GM13976 (cell line): ENCODE measurements around the gene POLDIP2.
"Not testable (repeated sequence)": the region's sequence is repeated elsewhere in the genome, so short reads cannot be mapped to it uniquely, and the experiment has no call there.

Experiments used
- DNase-seq: peaks from one replicate; pipeline ENCODE4 v3.0.0; 2012; ENCODE audit warnings: low spot score
- CTCF ChIP-seq: IDR thresholded peaks from 2 replicates; pipeline ENCODE4 v1.5.1; 2012; ENCODE audit warnings: borderline replicate concordance, mild to moderate bottlenecking; ENCODE audit not compliant: insufficient read depth; ENCODE audit errors: extremely low read depth, missing control alignments, control extremely low read depth
- in situ Hi-C: fragments of 300-500 bp; cut with MboI; formaldehyde crosslinking; loops from one replicate; pipeline ENCODE4 v1.12.0; 2022; ENCODE audit warnings: low sequenced_read_pairs, mixed read lengths, inconsistent platforms; ENCODE audit not compliant: unreplicated experiment

The POLDIP2 gene

GRCh38 chr17:28341516-28341915 lies 15.8 kb downstream of the POLDIP2 start:
- TF ChIP-seq CTCF, result no peak
- DNase-seq, result no peak
- in situ Hi-C loops, result no loop called here

- in situ Hi-C loops, result no loop called here
- DNase-seq, result no peak
- no peak for TF ChIP-seq CTCF
Observed at GRCh38 chr17:28340374-28340773, 17.0 kb downstream of the POLDIP2 start.

- TF ChIP-seq CTCF, result no peak
- DNase-seq, result no peak
- in situ Hi-C loops, result no loop called here
Observed at GRCh38 chr17:28339431-28339830, 17.9 kb downstream of the POLDIP2 start.

- in situ Hi-C loops, DNase-seq: not testable (repeated sequence)
Observed at GRCh38 chr17:28338769-28339212, 18.5 kb downstream of the POLDIP2 start.

GRCh38 chr17:28338056-28338768 lies 19.1 kb downstream of the POLDIP2 start:
- in situ Hi-C loops, result no loop called here
- TF ChIP-seq CTCF, result no peak
- DNase-seq, result no peak

- no peak for TF ChIP-seq CTCF
- no peak for DNase-seq
- in situ Hi-C loops, result no loop called here
Observed at GRCh38 chr17:28335959-28336871, 21.1 kb downstream of the POLDIP2 start.
